GM18858 (cell line): ENCODE results near the gene CLDN14.
A peak's percentile ranks its signal among the peaks of the same experiment; 100 is the strongest.

ENCODE experiments used
- ATAC-seq: cut with Tn5 transposase; IDR thresholded peaks from one replicate; pipeline ENCODE4 v1.9.1; 2021; ENCODE audit not compliant: unreplicated experiment

Gene CLDN14

GRCh38 chr21:36472377-36472776 is 7.5 kb downstream of the CLDN14 start:
- no peak for ATAC-seq

GRCh38 chr21:36471254-36471723 is 8.6 kb downstream of the CLDN14 start:
- ATAC-seq: peak; percentile 77

GRCh38 chr21:36470294-36470693 is 9.6 kb downstream of the CLDN14 start:
- ATAC-seq: no peak

- no peak for ATAC-seq
These were observed 13.8 kb downstream of the CLDN14 start for GRCh38 chr21:36466061-36466511.

- no peak for ATAC-seq
These were observed 14.4 kb downstream of the CLDN14 start for GRCh38 chr21:36465478-36465877.

GRCh38 chr21:36464590-36464989 is 15.3 kb downstream of the CLDN14 start:
- ATAC-seq: no peak

GRCh38 chr21:36463991-36464390 is 15.9 kb downstream of the CLDN14 start:
- ATAC-seq: no peak

GRCh38 chr21:36463204-36463603 is 16.7 kb downstream of the CLDN14 start:
- ATAC-seq: no peak

GRCh38 chr21:36461918-36462486 is 17.9 kb downstream of the CLDN14 start:
- ATAC-seq: no peak

GRCh38 chr21:36461277-36461917 is 18.5 kb downstream of the CLDN14 start:
- ATAC-seq: no peak

GRCh38 chr21:36460866-36461265 is 19.1 kb downstream of the CLDN14 start:
- no peak for ATAC-seq

GRCh38 chr21:36459098-36459497 is 20.8 kb downstream of the CLDN14 start:
- no peak for ATAC-seq

GRCh38 chr21:36456729-36457414 is 23.1 kb downstream of the CLDN14 start:
- no peak for ATAC-seq

- ATAC-seq: no peak
These were observed 25.2 kb downstream of the CLDN14 start for GRCh38 chr21:36454706-36455105.

- ATAC-seq: no peak
These were observed 25.8 kb downstream of the CLDN14 start for GRCh38 chr21:36454093-36454531.

GRCh38 chr21:36452281-36452825 is 27.6 kb downstream of the CLDN14 start:
- ATAC-seq: no peak

- no peak for ATAC-seq
These were observed 28.4 kb downstream of the CLDN14 start for GRCh38 chr21:36451506-36451905.

GRCh38 chr21:36450511-36450910 is 29.4 kb downstream of the CLDN14 start:
- ATAC-seq: no peak

- ATAC-seq: no peak
These were observed 33.6 kb downstream of the CLDN14 start for GRCh38 chr21:36446301-36446700.

GRCh38 chr21:36441715-36442114 is 38.2 kb downstream of the CLDN14 start:
- no peak for ATAC-seq

- ATAC-seq: no peak
These were observed 42.2 kb downstream of the CLDN14 start for GRCh38 chr21:36437745-36438128.
